Prostate gland (tissue), 2 donors: ENCODE data around the gene SH3PXD2A.

Experiments used
- POLR2AphosphoS5 ChIP-seq: sonication (generic); formaldehyde crosslinking; IDR thresholded peaks from one replicate; pipeline ENCODE4 v1.6.1; 2017; ENCODE audit warnings: antibody characterized with exemption
- TF ChIP-seq, protein P1 (sequence below), 4 experiments: fragments of 200-600 bp in 2 of 4; fragments of 450-650 bp in 2 of 4; sonication (generic) in 2 of 4; IDR thresholded peaks; 1 replicate in 3 of 4; 2 replicates in 1 of 4; pipeline ENCODE4 v1.5.1; 2016 to 2019; ENCODE audit warnings: antibody characterized with exemption in 4 of 4, mild to moderate bottlenecking in 2 of 4, moderate library complexity in 2 of 4

DNA sequence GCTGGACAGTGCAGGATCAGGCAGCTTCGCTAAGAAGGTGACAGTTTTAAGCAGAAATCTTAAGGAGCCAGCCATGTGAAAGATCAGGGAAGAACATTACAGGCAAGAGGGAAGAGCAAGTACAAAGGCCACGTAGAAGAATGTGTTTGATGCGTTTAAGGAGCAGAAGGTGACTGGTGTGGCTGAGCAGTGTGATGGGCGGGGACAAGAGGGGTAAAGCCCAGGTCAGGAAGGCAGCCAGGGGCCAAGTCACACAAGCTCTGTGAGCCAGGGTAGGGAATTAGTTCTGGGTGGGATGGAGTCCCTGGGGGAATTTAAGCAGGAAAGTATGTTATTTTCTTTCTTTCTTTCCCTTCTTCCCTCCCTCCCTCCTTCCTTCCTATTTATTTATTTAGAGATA, 166.9 kb downstream of the SH3PXD2A start:
- TF ChIP-seq, protein P1, sequence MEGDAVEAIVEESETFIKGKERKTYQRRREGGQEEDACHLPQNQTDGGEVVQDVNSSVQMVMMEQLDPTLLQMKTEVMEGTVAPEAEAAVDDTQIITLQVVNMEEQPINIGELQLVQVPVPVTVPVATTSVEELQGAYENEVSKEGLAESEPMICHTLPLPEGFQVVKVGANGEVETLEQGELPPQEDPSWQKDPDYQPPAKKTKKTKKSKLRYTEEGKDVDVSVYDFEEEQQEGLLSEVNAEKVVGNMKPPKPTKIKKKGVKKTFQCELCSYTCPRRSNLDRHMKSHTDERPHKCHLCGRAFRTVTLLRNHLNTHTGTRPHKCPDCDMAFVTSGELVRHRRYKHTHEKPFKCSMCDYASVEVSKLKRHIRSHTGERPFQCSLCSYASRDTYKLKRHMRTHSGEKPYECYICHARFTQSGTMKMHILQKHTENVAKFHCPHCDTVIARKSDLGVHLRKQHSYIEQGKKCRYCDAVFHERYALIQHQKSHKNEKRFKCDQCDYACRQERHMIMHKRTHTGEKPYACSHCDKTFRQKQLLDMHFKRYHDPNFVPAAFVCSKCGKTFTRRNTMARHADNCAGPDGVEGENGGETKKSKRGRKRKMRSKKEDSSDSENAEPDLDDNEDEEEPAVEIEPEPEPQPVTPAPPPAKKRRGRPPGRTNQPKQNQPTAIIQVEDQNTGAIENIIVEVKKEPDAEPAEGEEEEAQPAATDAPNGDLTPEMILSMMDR (IDR thresholded peaks at IDR 0.05), result no peak
- TF ChIP-seq POLR2AphosphoS5, result no peak
